Mononuclear cell (primary cell): ENCODE measurements around the gene PFKFB1. TPM values are rescaled to one million over a fixed set of nuclear protein-coding genes. Genes with fewer than 3 reads are reported as not detected.

Source experiments
- H3K27me3 ChIP-seq: 2 replicates; pipeline ENCODE4 v1.6.0; 2011; ENCODE audit warnings: low read length, control low read depth; ENCODE audit not compliant: insufficient read depth
- H3K4me1 ChIP-seq: 2 replicates; pipeline ENCODE4 v1.5.1; 2011; ENCODE audit warnings: mild to moderate bottlenecking, low read length, control low read depth; ENCODE audit not compliant: insufficient read depth
- H3K4me3 ChIP-seq: 2 replicates; pipeline ENCODE4 v1.5.1; 2011; ENCODE audit warnings: mild to moderate bottlenecking, low read length, moderate library complexity
- H3K9me3 ChIP-seq: 2 replicates; pipeline ENCODE4 v1.5.1; 2011; ENCODE audit warnings: low read depth, mild to moderate bottlenecking, control low read depth, low read length
- total RNA-seq: library from RNA; depleted of rRNA; stranded (reverse); fragments of >200 nt; gene quantifications from one replicate; pipeline ENCODE4 v1.2.3, GENCODE V29; 2012

The PFKFB1 gene
- 0.42 TPM for total RNA-seq

DNA sequence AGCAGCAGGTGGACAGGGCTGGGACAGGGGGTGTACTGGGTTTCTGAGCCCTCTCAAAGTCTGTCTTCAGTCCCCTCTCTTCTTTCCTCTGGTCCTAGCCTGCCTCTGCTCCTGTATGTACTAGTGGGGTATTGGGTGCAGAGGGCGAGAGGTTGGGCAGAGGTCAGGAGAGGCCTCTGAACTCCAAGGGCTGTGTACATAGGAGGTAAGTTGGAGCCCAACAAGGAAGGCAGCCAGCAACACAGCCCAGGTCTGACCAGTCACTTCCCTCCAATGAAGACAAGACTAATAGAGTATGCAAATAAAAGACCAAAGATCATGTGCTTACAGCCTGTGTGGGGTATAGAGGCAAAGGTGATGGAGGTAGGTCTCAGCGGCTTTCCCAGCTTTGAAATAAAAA is at the start of gene PFKFB1:
Gene PFKFB1 (minus strand): TSS at position 90 of the 400 bp plus-strand sequence. CDS start 181 bp downstream, outside the sequence.
- Histone ChIP-seq H3K9me3 (no peaks in the 10 kb centered on the region), H3K4me3 (no peak within 1 kb of the TSS), H3K4me1 (peaks cover 4% of the 10 kb centered on the region), H3K27me3 (no peaks in the 10 kb centered on the region)

DNA sequence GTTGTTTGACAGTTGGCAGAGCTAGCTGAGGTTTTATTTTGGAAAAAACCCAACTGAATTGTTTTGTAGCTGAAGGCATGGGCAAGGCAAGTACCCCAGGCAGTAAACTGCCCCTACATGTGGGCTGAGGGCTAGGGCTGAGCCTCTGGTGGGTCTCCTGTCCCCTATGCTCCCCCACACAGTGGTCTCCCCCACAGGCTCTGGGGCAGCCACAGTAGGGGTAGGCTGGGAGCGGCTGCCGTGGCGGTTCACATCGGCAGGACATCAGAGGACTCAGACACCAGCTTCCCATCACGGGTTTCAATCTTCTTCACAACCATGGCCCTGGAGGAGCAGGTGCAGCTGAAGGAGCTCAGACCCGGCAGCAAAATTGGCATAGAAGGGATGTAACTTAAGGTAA is 47.5 kb upstream of the PFKFB1 start:
- H3K27me3 ChIP-seq = no peaks in the 10 kb centered on the region
- no peak overlapping the region for H3K4me3 ChIP-seq
- H3K9me3 ChIP-seq = no peaks in the 10 kb centered on the region
- no peaks in the 10 kb centered on the region for H3K4me1 ChIP-seq

DNA sequence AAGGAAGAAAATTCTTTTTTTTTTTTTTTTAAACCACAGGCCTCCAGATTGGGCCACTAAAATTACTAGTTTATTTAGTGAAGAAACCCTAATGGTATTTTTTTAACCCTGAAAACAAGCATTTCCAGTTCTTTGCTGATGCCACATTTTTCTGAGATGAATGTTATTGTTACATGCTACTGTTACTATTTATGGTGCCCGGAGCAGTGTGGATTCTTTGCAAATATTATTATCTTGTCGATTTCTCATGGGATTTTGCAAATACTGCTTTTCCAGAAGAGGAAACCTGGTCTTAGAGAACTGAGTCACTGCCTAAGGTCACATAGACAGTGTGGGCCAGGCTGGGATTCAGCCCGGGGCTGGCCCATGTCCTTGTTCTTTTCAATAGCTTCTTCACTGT is 45.5 kb upstream of the PFKFB1 start:
- Histone ChIP-seq H3K9me3 (no peaks in the 10 kb centered on the region), H3K4me3 (no peak overlapping the region), H3K4me1 (no peaks in the 10 kb centered on the region), H3K27me3 (no peaks in the 10 kb centered on the region)

GRCh38 chrX:55033429-55033828 is 39.4 kb upstream of the PFKFB1 start:
- H3K4me1 ChIP-seq = no peaks in the 10 kb centered on the region
- no peak overlapping the region for H3K4me3 ChIP-seq
- no peaks in the 10 kb centered on the region for H3K9me3 ChIP-seq
- H3K27me3 ChIP-seq = no peaks in the 10 kb centered on the region

DNA sequence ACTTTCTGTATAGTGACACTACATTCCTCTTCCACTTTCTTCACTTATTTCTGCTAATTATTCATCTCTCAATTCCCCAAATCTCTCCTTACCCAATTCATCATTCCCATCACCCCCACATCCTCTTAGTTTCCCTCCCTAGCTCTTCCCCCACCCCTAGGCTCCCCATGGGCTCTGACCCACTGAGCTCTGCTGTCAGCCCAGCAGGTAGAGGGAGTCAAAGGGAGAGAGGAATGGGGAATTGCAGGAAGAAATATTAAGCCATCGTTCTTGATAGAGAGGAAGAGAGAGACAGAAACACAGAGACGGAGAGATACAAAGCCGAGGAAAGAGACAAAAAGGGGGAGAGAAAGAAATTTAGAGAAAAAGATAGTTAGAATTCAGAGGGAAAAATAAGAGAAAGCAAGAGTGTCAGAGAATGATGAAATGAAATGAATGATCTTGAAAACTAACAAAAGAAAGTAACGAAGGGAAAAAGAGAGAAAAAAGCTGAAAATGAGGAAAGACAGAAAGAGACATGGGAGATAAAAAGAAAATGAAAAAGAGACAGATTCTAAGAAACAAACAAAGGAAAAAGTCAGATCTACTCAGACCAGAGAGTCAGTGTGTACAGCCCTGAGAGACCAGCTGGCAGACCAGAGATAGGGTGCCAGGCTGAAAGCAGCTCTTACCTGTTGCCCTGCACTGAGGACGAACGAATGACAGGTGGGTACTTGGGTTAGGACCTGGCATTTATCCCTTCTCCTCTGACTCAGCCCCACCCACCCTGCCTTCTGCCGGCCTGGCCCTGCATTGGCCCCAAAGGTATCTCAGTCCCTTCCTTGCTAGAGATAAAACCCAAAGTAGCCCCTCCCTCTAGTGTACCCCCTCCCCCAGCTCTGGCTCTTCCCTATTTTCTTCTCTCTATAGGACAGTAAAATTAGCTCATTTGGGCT is 36.5 kb upstream of the PFKFB1 start, which contains the start of gene ALAS2:
Gene ALAS2 (minus strand): TSS at position 707 of the 935 bp plus-strand sequence. CDS start 4,977 bp downstream, outside the sequence.
- Histone ChIP-seq H3K27me3 (no peaks in the 10 kb centered on the region), H3K9me3 (no peaks in the 10 kb centered on the region), H3K4me1 (no peaks in the 10 kb centered on the region), H3K4me3 (no peak within 1 kb of the TSS)

GRCh38 chrX:55029291-55029690 is 35.3 kb upstream of the PFKFB1 start:
- no peaks in the 10 kb centered on the region for H3K4me1 ChIP-seq
- H3K27me3 ChIP-seq = no peaks in the 10 kb centered on the region
- no peak overlapping the region for H3K4me3 ChIP-seq
- no peaks in the 10 kb centered on the region for H3K9me3 ChIP-seq

- Histone ChIP-seq H3K9me3 (no peaks in the 10 kb centered on the region), H3K4me3 (no peak overlapping the region), H3K4me1 (no peaks in the 10 kb centered on the region), H3K27me3 (no peaks in the 10 kb centered on the region)
Measured at GRCh38 chrX:55028611-55029010, 34.6 kb upstream of the PFKFB1 start.

- Histone ChIP-seq H3K4me1 (no peaks in the 10 kb centered on the region), H3K27me3 (no peaks in the 10 kb centered on the region), H3K4me3 (no peak overlapping the region), H3K9me3 (no peaks in the 10 kb centered on the region)
Measured at GRCh38 chrX:55028040-55028439, 34.1 kb upstream of the PFKFB1 start.

DNA sequence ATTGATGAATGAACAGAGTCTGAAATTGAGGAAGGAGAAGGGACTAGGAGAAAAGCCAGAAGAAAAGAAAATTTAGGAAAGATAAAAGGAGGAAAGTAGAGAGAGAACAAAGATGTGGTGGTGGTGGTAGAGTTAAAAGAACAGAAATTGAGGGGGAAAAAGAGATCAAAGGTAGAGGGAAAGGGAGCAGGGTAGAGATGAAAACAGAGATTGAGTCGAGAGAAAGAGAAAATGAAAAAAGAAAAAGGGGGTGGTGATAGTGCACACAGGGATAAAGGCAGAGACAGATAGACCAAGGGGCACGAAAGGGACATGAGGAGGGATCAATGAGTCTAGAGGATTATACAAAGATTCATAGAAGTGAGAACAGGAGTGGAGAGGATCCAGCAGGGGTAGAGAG is 32.9 kb upstream of the PFKFB1 start:
- no peaks in the 10 kb centered on the region for H3K27me3 ChIP-seq

DNA sequence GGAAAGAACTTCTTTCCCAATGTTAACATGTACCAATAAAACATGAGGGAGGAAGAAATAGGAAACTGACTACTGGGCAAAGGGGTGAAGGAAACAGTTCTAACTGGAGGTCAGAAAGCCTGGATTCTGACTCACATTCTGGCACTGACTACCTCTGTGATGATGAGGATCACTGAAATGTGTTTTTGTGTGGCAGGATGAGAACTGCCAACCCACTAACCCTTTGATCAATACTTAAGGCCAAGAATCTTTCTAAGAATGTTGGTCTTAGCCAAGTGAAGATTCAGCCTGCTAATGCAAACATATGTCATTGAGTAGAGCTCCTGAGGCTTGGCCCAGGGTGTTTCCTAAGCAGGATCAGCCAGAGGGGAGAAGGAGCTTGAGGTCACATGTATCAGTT is 32.2 kb upstream of the PFKFB1 start:
- no peaks in the 10 kb centered on the region for H3K27me3 ChIP-seq
- no peaks in the 10 kb centered on the region for H3K4me1 ChIP-seq
- no peak overlapping the region for H3K4me3 ChIP-seq
- H3K9me3 ChIP-seq = no peaks in the 10 kb centered on the region

More for the DNA sequence above, 32.9 kb upstream of the PFKFB1 start:
- Histone ChIP-seq H3K9me3 (no peaks in the 10 kb centered on the region), H3K4me3 (no peak overlapping the region), H3K4me1 (no peaks in the 10 kb centered on the region)

DNA sequence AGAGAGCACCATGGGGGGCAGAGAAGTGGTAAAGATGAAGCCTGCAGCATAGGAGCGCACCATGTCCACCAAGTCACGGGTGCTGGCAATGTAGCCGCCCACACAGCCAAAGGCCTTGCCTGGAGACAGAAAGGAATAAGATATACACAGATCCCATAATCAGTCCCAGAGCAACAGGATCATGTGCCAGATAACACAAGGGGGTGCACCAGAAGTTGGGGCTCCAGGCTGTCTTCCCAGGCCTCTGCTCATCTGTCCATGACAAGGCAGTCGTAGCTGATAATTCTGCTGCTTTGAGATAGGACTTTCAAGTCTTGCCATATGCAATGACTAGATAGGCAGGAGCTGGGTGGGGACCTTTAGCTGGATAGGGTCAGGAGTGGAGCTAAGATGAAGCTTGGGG is 20.9 kb upstream of the PFKFB1 start:
- H3K27me3 ChIP-seq = no peaks in the 10 kb centered on the region
- no peaks in the 10 kb centered on the region for H3K4me1 ChIP-seq
- H3K4me3 ChIP-seq = no peak overlapping the region
- no peaks in the 10 kb centered on the region for H3K9me3 ChIP-seq

DNA sequence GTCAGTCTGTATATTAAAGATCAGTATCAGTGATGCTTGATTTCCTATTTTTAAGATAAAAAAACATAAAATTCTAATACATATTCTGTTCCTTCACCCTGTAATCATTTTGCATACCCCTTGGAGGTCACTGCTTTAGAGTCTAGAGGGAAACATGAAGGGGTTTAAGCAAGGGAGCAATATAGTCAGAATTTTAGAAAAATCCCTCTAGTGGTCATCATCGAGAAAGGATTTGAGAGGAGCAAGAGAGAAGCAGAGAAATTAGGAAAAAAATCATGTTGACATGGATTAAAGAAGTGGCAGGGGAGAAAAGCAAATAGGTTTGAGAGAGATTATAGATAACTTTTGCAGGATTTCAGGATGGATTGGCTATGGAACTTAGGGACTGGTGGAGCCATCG is 17.3 kb upstream of the PFKFB1 start:
- H3K27me3 ChIP-seq = no peaks in the 10 kb centered on the region
- no peak overlapping the region for H3K4me3 ChIP-seq
- peaks cover 12% of the 10 kb centered on the region for H3K4me1 ChIP-seq
- no peaks in the 10 kb centered on the region for H3K9me3 ChIP-seq

GRCh38 chrX:55008571-55009358 is 14.8 kb upstream of the PFKFB1 start:
- no peaks in the 10 kb centered on the region for H3K9me3 ChIP-seq
- no peaks in the 10 kb centered on the region for H3K27me3 ChIP-seq
- H3K4me1 ChIP-seq = peaks cover 12% of the 10 kb centered on the region
- no peak overlapping the region for H3K4me3 ChIP-seq

DNA sequence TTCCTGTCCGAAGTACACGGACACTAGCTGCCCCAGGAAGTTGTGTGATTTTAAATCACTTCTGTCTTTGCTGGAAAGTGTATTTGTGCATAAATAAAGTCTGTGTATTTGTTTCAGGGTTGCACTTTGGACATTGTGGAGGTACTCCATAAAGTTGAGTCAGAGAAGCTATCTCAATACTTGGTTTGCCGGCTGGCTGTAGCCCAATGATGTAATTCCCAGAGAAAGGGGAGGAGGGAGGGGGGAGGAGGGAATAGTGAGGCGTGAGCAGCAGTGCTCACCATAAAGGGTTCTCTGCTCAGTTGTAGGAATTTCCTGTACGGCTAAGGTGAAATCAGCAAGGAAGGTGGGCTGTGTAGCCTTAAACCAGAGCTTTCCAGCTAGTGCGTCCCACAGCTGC is 13.7 kb upstream of the PFKFB1 start:
- H3K4me1 ChIP-seq = peaks cover 12% of the 10 kb centered on the region

More for the DNA sequence above, 13.7 kb upstream of the PFKFB1 start:
- Histone ChIP-seq H3K27me3 (no peaks in the 10 kb centered on the region), H3K9me3 (no peaks in the 10 kb centered on the region), H3K4me3 (no peak overlapping the region)
